HG03095 (cell line): ENCODE results near the gene HEMGN.
"Not testable (repeated sequence)": the region's sequence is repeated elsewhere in the genome, so short reads cannot be mapped to it uniquely, and the experiment has no call there.

Source experiments
- ATAC-seq: cut with Tn5 transposase; IDR thresholded peaks from one replicate; pipeline ENCODE4 v1.9.1; 2021; ENCODE audit warnings: moderate library complexity; ENCODE audit not compliant: unreplicated experiment

The HEMGN gene

GRCh38 chr9:97938081-97938644 is at the start of gene HEMGN:
TSS of gene HEMGN (minus strand) at chr9:97938172. CDS start at chr9:97938136, 36 bp downstream.
- no peak for ATAC-seq

- no peak for ATAC-seq
Observed at GRCh38 chr9:97987487-97987886, 49.5 kb upstream of the HEMGN start.

- peak; percentile 6 for ATAC-seq
Observed at GRCh38 chr9:97985058-97985861, 47.3 kb upstream of the HEMGN start.

- peak; percentile 19 for ATAC-seq
Observed at GRCh38 chr9:97984188-97985057, 46.5 kb upstream of the HEMGN start.

- peak; percentile 3 for ATAC-seq
Observed at GRCh38 chr9:97983589-97984187, 45.7 kb upstream of the HEMGN start.

GRCh38 chr9:97982683-97983588 is 45.0 kb upstream of the HEMGN start, which contains the start of gene ANP32B:
TSS of gene ANP32B (plus strand) at chr9:97983341. CDS start at chr9:97983556, 215 bp downstream.
- ATAC-seq = peak; percentile 63

GRCh38 chr9:97981846-97982682 is 44.1 kb upstream of the HEMGN start:
- no peak for ATAC-seq

GRCh38 chr9:97980918-97981845 is 43.2 kb upstream of the HEMGN start:
- ATAC-seq = no peak

GRCh38 chr9:97980479-97980803 is 42.5 kb upstream of the HEMGN start:
- ATAC-seq = no peak

GRCh38 chr9:97979788-97980478 is 42.0 kb upstream of the HEMGN start:
- no peak for ATAC-seq

- ATAC-seq = no peak
Observed at GRCh38 chr9:97978371-97979130, 40.6 kb upstream of the HEMGN start.

GRCh38 chr9:97976633-97977032 is 38.7 kb upstream of the HEMGN start:
- ATAC-seq = not testable (repeated sequence)

- no peak for ATAC-seq
Observed at GRCh38 chr9:97975376-97975775, 37.4 kb upstream of the HEMGN start.

- no peak for ATAC-seq
Observed at GRCh38 chr9:97972753-97973152, 34.8 kb upstream of the HEMGN start.

GRCh38 chr9:97970165-97970564 is 32.2 kb upstream of the HEMGN start:
- ATAC-seq = no peak

- no peak for ATAC-seq
Observed at GRCh38 chr9:97969014-97969413, 31.0 kb upstream of the HEMGN start.

GRCh38 chr9:97966493-97966892 is 28.5 kb upstream of the HEMGN start:
- ATAC-seq = no peak
